ENCODE results near the gene SARS1.

- TF ChIP-seq, protein P1, sequence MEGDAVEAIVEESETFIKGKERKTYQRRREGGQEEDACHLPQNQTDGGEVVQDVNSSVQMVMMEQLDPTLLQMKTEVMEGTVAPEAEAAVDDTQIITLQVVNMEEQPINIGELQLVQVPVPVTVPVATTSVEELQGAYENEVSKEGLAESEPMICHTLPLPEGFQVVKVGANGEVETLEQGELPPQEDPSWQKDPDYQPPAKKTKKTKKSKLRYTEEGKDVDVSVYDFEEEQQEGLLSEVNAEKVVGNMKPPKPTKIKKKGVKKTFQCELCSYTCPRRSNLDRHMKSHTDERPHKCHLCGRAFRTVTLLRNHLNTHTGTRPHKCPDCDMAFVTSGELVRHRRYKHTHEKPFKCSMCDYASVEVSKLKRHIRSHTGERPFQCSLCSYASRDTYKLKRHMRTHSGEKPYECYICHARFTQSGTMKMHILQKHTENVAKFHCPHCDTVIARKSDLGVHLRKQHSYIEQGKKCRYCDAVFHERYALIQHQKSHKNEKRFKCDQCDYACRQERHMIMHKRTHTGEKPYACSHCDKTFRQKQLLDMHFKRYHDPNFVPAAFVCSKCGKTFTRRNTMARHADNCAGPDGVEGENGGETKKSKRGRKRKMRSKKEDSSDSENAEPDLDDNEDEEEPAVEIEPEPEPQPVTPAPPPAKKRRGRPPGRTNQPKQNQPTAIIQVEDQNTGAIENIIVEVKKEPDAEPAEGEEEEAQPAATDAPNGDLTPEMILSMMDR (IDR thresholded peaks at IDR 0.05) = peak in 1 of 3 donors; percentile 9
- TF ChIP-seq POLR2A (IDR thresholded peaks at IDR 0.05) = peak; percentile 90
Measured at GRCh38 chr1:109213824-109214693, at the start of gene SARS1.
